Left ventricle myocardium inferior (tissue), 1 donor: Measurements from ENCODE around the gene ABCG2. TPM values are rescaled to one million over a fixed set of nuclear protein-coding genes. Genes with fewer than 3 reads are reported as not detected.

ENCODE experiments used
- DNase-seq: peaks from one replicate; pipeline ENCODE4 v3.0.0-alpha.2; 2020
- H3K27ac ChIP-seq: fragments of 200-600 bp; replicated peaks from 2 replicates; pipeline ENCODE4 v1.8.0; 2021
- H3K27me3 ChIP-seq: fragments of 200-600 bp; 2 replicates; pipeline ENCODE4 v1.8.0; 2021; ENCODE audit warnings: low read depth
- H3K36me3 ChIP-seq: fragments of 200-600 bp; 2 replicates; pipeline ENCODE4 v1.8.0; 2021
- H3K4me1 ChIP-seq: fragments of 200-600 bp; 2 replicates; pipeline ENCODE4 v1.8.0; 2021
- H3K4me3 ChIP-seq: fragments of 200-600 bp; 2 replicates; pipeline ENCODE4 v1.8.0; 2021; ENCODE audit warnings: mild to moderate bottlenecking, moderate library complexity
- H3K9me3 ChIP-seq: fragments of 200-600 bp; replicated peaks from 2 replicates; pipeline ENCODE4 v1.8.0; 2021
- CTCF ChIP-seq: fragments of 200-600 bp; IDR thresholded peaks from 2 replicates; pipeline ENCODE4 v1.8.0; 2021; ENCODE audit warnings: antibody characterized with exemption, mild to moderate bottlenecking, borderline replicate concordance
- intact Hi-C: fragments of 100-400 bp; cut with micrococcal nuclease; formaldehyde crosslinking; loops from one replicate; pipeline ENCODE4 v1.11.0; 2022
- long read RNA-seq: library from polyadenylated mRNA; unstranded; transcript quantifications from one replicate; pipeline ENCODE4 v2.0.0, GENCODE V29; 2021
- total RNA-seq: library from RNA; stranded (reverse); fragmentation: NEBNext Ultra II Directional; extraction: Animal tissue kit (Norgen Biotek cat#: 25700); gene quantifications from one replicate; pipeline ENCODE4 v1.2.1, GENCODE V29; 2021
- donor health status: DM: no; HTN: yes; CAD: no; lungs with severe emphysema.

The ABCG2 gene
- total RNA-seq: 1.6 TPM
- long read RNA-seq: 0 reads

- intact Hi-C loops: no loop called here
These were observed at the start of gene ABCG2 for GRCh38 chr4:88158489-88159228. Gene ABCG2 (minus strand): TSS chr4:88158639. CDS start chr4:88139995, 18,644 bp downstream.

GRCh38 chr4:88208156-88208555 lies 49.7 kb upstream of the ABCG2 start:
- H3K27me3 ChIP-seq: no peaks in the 10 kb centered on the region
- no peaks in the 10 kb centered on the region for H3K36me3 ChIP-seq
- TF ChIP-seq CTCF: no peak
- no peaks in the 10 kb centered on the region for H3K9me3 ChIP-seq
- no peak overlapping the region for H3K4me3 ChIP-seq
- H3K4me1 ChIP-seq: peaks cover 7% of the 10 kb centered on the region
- DNase-seq: no peak
- no peak overlapping the region for H3K27ac ChIP-seq
- intact Hi-C loops: no loop called here

More at GRCh38 chr4:88158489-88159228, at the start of gene ABCG2:
- peak within 1 kb of the TSS; percentile 79 for H3K4me3 ChIP-seq
- H3K9me3 ChIP-seq: no peaks in the 10 kb centered on the region
- H3K4me1 ChIP-seq: peaks cover 12% of the 10 kb centered on the region
- peak; percentile 16 for DNase-seq
- peaks cover 8% of the 10 kb centered on the region for H3K27me3 ChIP-seq
- no peaks in the 10 kb centered on the region for H3K36me3 ChIP-seq
- no peak for TF ChIP-seq CTCF
- peak within 1 kb of the TSS; percentile 19 for H3K27ac ChIP-seq

GRCh38 chr4:88207171-88207570 lies 48.7 kb upstream of the ABCG2 start:
- H3K9me3 ChIP-seq: no peaks in the 10 kb centered on the region
- DNase-seq: no peak
- TF ChIP-seq CTCF: no peak
- no peaks in the 10 kb centered on the region for H3K27me3 ChIP-seq
- H3K27ac ChIP-seq: no peak overlapping the region
- no peaks in the 10 kb centered on the region for H3K36me3 ChIP-seq
- intact Hi-C loops: no loop called here
- no peak overlapping the region for H3K4me3 ChIP-seq
- H3K4me1 ChIP-seq: peaks cover 7% of the 10 kb centered on the region

GRCh38 chr4:88204882-88205281 lies 46.4 kb upstream of the ABCG2 start:
- H3K27ac ChIP-seq: peak overlapping the region; percentile 25
- H3K4me1 ChIP-seq: peaks cover 7% of the 10 kb centered on the region
- TF ChIP-seq CTCF: no peak
- H3K27me3 ChIP-seq: no peaks in the 10 kb centered on the region
- no peaks in the 10 kb centered on the region for H3K36me3 ChIP-seq
- DNase-seq: no peak
- H3K9me3 ChIP-seq: no peaks in the 10 kb centered on the region
- intact Hi-C loops: no loop called here
- no peak overlapping the region for H3K4me3 ChIP-seq

- no peak for DNase-seq
- intact Hi-C loops: no loop called here
- no peak for TF ChIP-seq CTCF
- H3K27ac ChIP-seq: no peak overlapping the region
- H3K9me3 ChIP-seq: no peaks in the 10 kb centered on the region
- no peaks in the 10 kb centered on the region for H3K36me3 ChIP-seq
- no peak overlapping the region for H3K4me3 ChIP-seq
- peaks cover 7% of the 10 kb centered on the region for H3K4me1 ChIP-seq
- no peaks in the 10 kb centered on the region for H3K27me3 ChIP-seq
These were observed 44.0 kb upstream of the ABCG2 start for GRCh38 chr4:88202443-88202842.
